ENCODE data around the gene CTSW. TPM values are rescaled to one million over a fixed set of nuclear protein-coding genes. Genes with fewer than 3 reads are reported as not detected.
A peak's percentile ranks its signal among the peaks of the same experiment; 100 is the strongest.

CTSW gene
- total RNA-seq, 2 experiments from 2014 or later: not detected

- peaks cover 36% of the 10 kb centered on the region for H3K79me2 ChIP-seq (ENCODE audit: insufficient read depth, low read depth, low read length)
- intact Hi-C loops (cut with micrococcal nuclease; ENCODE audit: unreplicated experiment): loop anchor here (1.0 kb wide), 2 partner anchors 101 to 129 kb away; partner anchors contain the start of gene SART1
Observed at GRCh38 chr11:65860278-65861164, 19.1 kb upstream of the CTSW start, which contains the start of gene MUS81. MUS81 (plus strand) TSS chr11:65860433; CDS start chr11:65860754, 321 bp downstream.

DNA sequence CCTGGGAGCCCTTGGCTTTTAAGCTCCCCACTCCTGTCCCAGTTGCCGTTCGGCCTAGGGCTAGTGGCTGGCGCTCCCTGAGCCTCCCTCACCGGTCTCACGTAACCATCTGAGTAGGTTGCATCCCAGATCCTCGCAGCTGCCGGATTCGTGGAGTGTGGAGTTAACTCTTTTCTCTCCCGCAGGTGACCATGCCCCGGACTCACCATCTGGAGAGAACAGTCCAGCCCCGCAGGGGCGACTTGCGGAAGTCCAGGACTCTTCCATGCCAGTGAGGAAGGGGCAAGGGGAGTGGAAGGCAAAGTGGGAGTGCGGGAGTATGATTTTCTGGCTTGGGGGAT is 18.5 kb upstream of the CTSW start:
- H2AFZ ChIP-seq (ENCODE audit: low read length): no peak overlapping the region; the same call in 1 of the 2 replicates
- DNase-seq (ENCODE audit: low spot score): no peak
- CTCF ChIA-PET (ENCODE audit: unreplicated experiment): interaction anchor here (0.7 to 2.0 kb wide), 3 partner anchors 24 to 141 kb away, joined by 3 to 12 read pairs (median 3); partner anchors contain the start of genes CCDC85B and RNASEH2C
- peaks cover 11% of the 10 kb centered on the region for H4K20me1 ChIP-seq (ENCODE audit: insufficient read depth, low read length)
- peaks cover 30% of the 10 kb centered on the region for H3K79me2 ChIP-seq (ENCODE audit: insufficient read depth, low read depth, low read length)
- no peaks in the 10 kb centered on the region for H3K9me2 ChIP-seq (ENCODE audit: insufficient read depth, low read length)
- intact Hi-C loops (cut with micrococcal nuclease; ENCODE audit: unreplicated experiment): no loop called here
- H3K4me1 ChIP-seq (ENCODE audit: insufficient read depth, low read length, poor library complexity, severe bottlenecking): peaks cover 29% of the 10 kb centered on the region
- H3K4me2 ChIP-seq (ENCODE audit: low read length): peak overlapping the region; percentile 96
- peak overlapping the region; percentile 93 for H3K27ac ChIP-seq (ENCODE audit: low read depth, low read length, poor library complexity, severe bottlenecking)
- H3K36me3 ChIP-seq (ENCODE audit: insufficient read depth, low read length): peaks cover 61% of the 10 kb centered on the region
- peak overlapping the region; percentile 99 for H3K4me3 ChIP-seq (ENCODE audit: low read depth, low read length, poor library complexity, severe bottlenecking)
- no peaks in the 10 kb centered on the region for H3K9me3 ChIP-seq (ENCODE audit: low read length)
- no TSS peak for BruUV-seq (replicated peaks)
- POLR2A ChIA-PET: interaction anchor here (1.4 to 3.9 kb wide), 3 partner anchors 13 to 132 kb away, joined by 3 to 59 read pairs (median 5); partner anchors contain the start of genes CCDC85B and FIBP
- TF ChIP-seq, protein P1, sequence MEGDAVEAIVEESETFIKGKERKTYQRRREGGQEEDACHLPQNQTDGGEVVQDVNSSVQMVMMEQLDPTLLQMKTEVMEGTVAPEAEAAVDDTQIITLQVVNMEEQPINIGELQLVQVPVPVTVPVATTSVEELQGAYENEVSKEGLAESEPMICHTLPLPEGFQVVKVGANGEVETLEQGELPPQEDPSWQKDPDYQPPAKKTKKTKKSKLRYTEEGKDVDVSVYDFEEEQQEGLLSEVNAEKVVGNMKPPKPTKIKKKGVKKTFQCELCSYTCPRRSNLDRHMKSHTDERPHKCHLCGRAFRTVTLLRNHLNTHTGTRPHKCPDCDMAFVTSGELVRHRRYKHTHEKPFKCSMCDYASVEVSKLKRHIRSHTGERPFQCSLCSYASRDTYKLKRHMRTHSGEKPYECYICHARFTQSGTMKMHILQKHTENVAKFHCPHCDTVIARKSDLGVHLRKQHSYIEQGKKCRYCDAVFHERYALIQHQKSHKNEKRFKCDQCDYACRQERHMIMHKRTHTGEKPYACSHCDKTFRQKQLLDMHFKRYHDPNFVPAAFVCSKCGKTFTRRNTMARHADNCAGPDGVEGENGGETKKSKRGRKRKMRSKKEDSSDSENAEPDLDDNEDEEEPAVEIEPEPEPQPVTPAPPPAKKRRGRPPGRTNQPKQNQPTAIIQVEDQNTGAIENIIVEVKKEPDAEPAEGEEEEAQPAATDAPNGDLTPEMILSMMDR (conservative IDR thresholded peaks at IDR 0.05; ENCODE audit: low read length): no peak
- TF ChIP-seq EZH2phosphoT487 (IDR thresholded peaks at IDR 0.05; ENCODE audit: borderline replicate concordance, low read depth, low read length): no peak

More at GRCh38 chr11:65860278-65861164, 19.1 kb upstream of the CTSW start, which contains the start of gene MUS81:
- peaks cover 61% of the 10 kb centered on the region for H3K36me3 ChIP-seq (ENCODE audit: insufficient read depth, low read length)
- ChIA-PET CTCF (ENCODE audit: unreplicated experiment) (interaction anchor here (0.5 to 2.0 kb wide), 9 partner anchors 9 to 1082 kb away, joined by 3 to 17 read pairs (median 4); partner anchors contain the start of genes CCDC85B, FIBP, RNASEH2C and SF1), POLR2A (interaction anchor here (0.8 to 3.9 kb wide), 9 partner anchors 12 to 193 kb away, joined by 3 to 59 read pairs (median 4); partner anchors contain the start of genes CCDC85B and FIBP)
- H3K9me2 ChIP-seq (ENCODE audit: insufficient read depth, low read length): no peaks in the 10 kb centered on the region
- TF ChIP-seq, protein P1 (conservative IDR thresholded peaks at IDR 0.05; ENCODE audit: low read length): peak; percentile 94
- no peak for TF ChIP-seq EZH2phosphoT487 (IDR thresholded peaks at IDR 0.05; ENCODE audit: borderline replicate concordance, low read depth, low read length)
- peak within 1 kb of the TSS; percentile 96 for H3K4me2 ChIP-seq (ENCODE audit: low read length)
- no peaks in the 10 kb centered on the region for H3K9me3 ChIP-seq (ENCODE audit: low read length)
- H3K27ac ChIP-seq (ENCODE audit: low read depth, low read length, poor library complexity, severe bottlenecking): peak within 1 kb of the TSS; percentile 93
- peak; percentile 96 for DNase-seq (ENCODE audit: low spot score)
- BruUV-seq (replicated peaks): TSS peak; percentile 84
- peak within 1 kb of the TSS; percentile 99 for H3K4me3 ChIP-seq (ENCODE audit: low read depth, low read length, poor library complexity, severe bottlenecking)
- peaks cover 31% of the 10 kb centered on the region for H3K4me1 ChIP-seq (ENCODE audit: insufficient read depth, low read length, poor library complexity, severe bottlenecking)
- H2AFZ ChIP-seq (ENCODE audit: low read length): peak within 1 kb of the TSS; percentile 73; the same call in 1 of the 2 replicates
- peaks cover 17% of the 10 kb centered on the region for H4K20me1 ChIP-seq (ENCODE audit: insufficient read depth, low read length)
